Thoracic aorta (tissue), 2 donors: ENCODE data around the gene MAFF. TPM values are rescaled to one million over a fixed set of nuclear protein-coding genes. Genes with fewer than 3 reads are reported as not detected.
A peak's percentile ranks its signal among the peaks of the same experiment; 100 is the strongest.

ENCODE experiments used
- ATAC-seq: fragments of 150-250 bp; one replicate; pipeline ENCODE4 v1.8.0; 2017; ENCODE audit warnings: low read depth; ENCODE audit not compliant: insufficient number of reproducible peaks, low FRiP score
- DNase-seq: peaks from one replicate; pipeline ENCODE4 v3.0.0-alpha.2; 2020; ENCODE audit warnings: low spot score
- H3K27ac ChIP-seq, 2 donors: fragments of 200-600 bp; sonication (generic); 1 replicate in 1 of 2; 2 replicates in 1 of 2; pipeline ENCODE4 v1.5.1; 2016; ENCODE audit warnings: mild to moderate bottlenecking in 2 of 2, moderate library complexity in 2 of 2
- H3K27me3 ChIP-seq: fragments of 200-600 bp; sonication (generic); replicated peaks from 2 replicates; pipeline ENCODE4 v1.6.0; 2016; ENCODE audit warnings: mild to moderate bottlenecking; ENCODE audit not compliant: insufficient read depth
- H3K36me3 ChIP-seq: fragments of 200-600 bp; sonication (generic); one replicate; pipeline ENCODE4 v1.5.1; 2016
- H3K4me1 ChIP-seq, 2 donors: fragments of 200-600 bp; sonication (generic); 1 replicate in 1 of 2; 2 replicates in 1 of 2; pipeline versions ENCODE4 v1.5.1 to v1.6.0; 2016; ENCODE audit warnings: low read depth in 2 of 2, mild to moderate bottlenecking in 1 of 2; ENCODE audit not compliant: control insufficient read depth in 1 of 2
- H3K4me3 ChIP-seq: fragments of 200-600 bp; sonication (generic); 2 replicates; pipeline ENCODE4 v1.5.1; 2016; ENCODE audit warnings: mild to moderate bottlenecking
- H3K9me3 ChIP-seq: fragments of 200-600 bp; sonication (generic); 2 replicates; pipeline ENCODE4 v1.5.1; 2016
- total RNA-seq, 2 donors: library from RNA; depleted of rRNA; stranded (reverse); fragments of >200 nt; gene quantifications; one replicate each; pipeline versions ENCODE4 v1.1.0 to v1.2.3, GENCODE V29; 2016
- TF ChIP-seq, protein P1 (sequence below): fragments of 200-600 bp; sonication (generic); IDR thresholded peaks from one replicate; pipeline ENCODE4 v1.5.1; 2019; ENCODE audit warnings: antibody characterized with exemption

The MAFF gene
- total RNA-seq, 2 donors from 2014 or later, result 97.6 to 111 TPM

- peak overlapping the region; percentile 48 for H3K4me3 ChIP-seq
- H3K9me3 ChIP-seq, result no peaks in the 10 kb centered on the region
- peak; percentile 74 for ATAC-seq
- peak overlapping the region; percentile 79 to 85 for H3K27ac ChIP-seq
- H3K4me1 ChIP-seq, result peaks cover 17 to 57% of the 10 kb centered on the region in 2 donors
- peaks cover 17% of the 10 kb centered on the region for H3K36me3 ChIP-seq
- no peaks in the 10 kb centered on the region for H3K27me3 ChIP-seq
- peak; percentile 50 for DNase-seq
- TF ChIP-seq, protein P1, sequence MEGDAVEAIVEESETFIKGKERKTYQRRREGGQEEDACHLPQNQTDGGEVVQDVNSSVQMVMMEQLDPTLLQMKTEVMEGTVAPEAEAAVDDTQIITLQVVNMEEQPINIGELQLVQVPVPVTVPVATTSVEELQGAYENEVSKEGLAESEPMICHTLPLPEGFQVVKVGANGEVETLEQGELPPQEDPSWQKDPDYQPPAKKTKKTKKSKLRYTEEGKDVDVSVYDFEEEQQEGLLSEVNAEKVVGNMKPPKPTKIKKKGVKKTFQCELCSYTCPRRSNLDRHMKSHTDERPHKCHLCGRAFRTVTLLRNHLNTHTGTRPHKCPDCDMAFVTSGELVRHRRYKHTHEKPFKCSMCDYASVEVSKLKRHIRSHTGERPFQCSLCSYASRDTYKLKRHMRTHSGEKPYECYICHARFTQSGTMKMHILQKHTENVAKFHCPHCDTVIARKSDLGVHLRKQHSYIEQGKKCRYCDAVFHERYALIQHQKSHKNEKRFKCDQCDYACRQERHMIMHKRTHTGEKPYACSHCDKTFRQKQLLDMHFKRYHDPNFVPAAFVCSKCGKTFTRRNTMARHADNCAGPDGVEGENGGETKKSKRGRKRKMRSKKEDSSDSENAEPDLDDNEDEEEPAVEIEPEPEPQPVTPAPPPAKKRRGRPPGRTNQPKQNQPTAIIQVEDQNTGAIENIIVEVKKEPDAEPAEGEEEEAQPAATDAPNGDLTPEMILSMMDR, result no peak
Measured at GRCh38 chr22:38239101-38239761, 37.4 kb downstream of the MAFF start.

DNA sequence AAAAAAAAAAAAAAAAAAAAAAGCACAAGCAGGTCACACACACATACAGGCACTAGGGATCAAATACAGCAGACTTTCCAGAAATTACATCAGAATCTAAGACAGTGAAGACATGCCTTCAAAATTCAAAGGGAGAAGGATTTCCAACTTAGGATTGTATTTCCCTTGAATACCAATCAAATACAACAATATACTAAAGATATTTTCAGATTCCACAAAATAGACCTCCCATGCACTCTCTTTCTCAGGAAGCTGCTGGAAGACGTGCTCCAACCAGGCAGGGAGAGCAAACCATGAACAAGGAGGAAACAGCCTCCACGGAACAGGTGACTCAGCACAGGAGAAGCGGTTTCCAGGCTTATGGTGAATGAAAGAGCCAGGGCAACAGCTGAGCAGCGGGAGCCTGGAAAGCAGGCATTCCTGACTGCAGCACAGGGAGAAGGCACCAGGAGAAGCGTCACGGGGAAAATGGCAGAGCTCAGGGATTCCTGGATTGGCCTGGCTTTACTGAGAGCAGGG is 39.0 kb downstream of the MAFF start:
- H3K9me3 ChIP-seq, result no peaks in the 10 kb centered on the region
- H3K27ac ChIP-seq, result peak overlapping the region; percentile 24 to 79
- peaks cover 24% of the 10 kb centered on the region for H3K36me3 ChIP-seq
- no peak overlapping the region for H3K4me3 ChIP-seq
- DNase-seq (no peak), ATAC-seq (no peak)
- TF ChIP-seq, protein P1, result no peak
- no peaks in the 10 kb centered on the region for H3K27me3 ChIP-seq
- H3K4me1 ChIP-seq, result peaks cover 17 to 64% of the 10 kb centered on the region in 2 donors

DNA sequence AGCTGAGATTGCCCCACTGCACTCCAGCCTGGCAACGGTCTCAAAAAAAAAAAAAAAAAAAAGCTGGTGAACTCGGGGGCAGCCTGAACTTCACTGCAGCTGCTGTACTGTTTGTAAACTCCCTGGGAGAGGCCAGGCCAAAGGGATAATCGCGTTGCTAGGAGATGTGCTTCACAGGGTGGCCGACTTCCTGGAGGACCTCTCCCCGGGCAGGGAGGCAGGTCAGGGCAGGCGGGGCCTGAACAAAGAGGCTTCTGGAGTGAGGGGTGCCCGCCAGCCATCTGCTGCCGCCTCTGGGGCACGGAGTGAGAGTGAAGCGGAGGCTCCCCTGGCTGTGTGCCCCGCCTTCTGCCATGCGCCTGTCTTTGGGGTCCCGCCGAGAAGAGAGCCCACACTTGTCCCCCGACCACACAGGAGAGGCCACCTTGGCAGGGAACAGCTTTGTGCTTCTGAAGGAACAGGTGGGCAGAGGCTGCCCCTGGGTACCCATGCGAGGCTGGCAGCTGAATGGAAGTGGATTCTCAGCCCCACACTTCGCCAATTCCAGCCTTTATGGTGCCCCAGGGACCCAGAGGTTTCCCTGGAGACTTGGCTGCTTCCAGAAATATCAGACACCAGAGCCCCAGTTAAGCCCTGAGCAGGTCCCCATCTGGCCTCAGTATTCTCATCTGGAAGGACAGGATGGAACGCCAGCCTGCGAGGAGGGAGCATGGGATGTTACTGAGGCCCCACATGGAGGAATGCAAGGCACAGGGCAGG is 41.4 kb downstream of the MAFF start:
- DNase-seq (no peak), ATAC-seq (no peak)
- H3K27ac ChIP-seq, result peak overlapping the region; percentile 47 to 50
- no peaks in the 10 kb centered on the region for H3K27me3 ChIP-seq
- H3K36me3 ChIP-seq, result peaks cover 19% of the 10 kb centered on the region
- no peaks in the 10 kb centered on the region for H3K9me3 ChIP-seq
- TF ChIP-seq, protein P1, result no peak
- H3K4me3 ChIP-seq, result no peak overlapping the region
- peaks cover 20 to 78% of the 10 kb centered on the region in 2 donors for H3K4me1 ChIP-seq

DNA sequence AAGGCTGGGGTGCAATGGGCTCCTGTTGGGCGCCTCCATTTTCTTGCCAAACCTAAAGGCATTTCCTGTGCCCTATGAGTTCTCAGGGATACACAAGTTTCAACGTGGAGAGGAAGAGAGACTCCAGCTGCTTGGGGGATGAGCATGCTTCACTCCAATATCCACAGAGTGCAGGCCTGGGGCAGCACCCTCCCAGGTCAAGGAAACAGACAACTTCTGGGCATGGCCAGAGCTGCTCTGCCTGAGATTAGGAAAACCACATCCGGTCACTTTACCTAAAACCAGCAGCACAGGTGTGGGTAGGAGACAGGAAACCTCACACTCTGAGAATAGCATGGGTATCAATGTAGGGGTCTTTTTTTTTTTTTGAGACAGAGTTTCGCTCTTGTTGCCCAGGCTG is 42.3 kb downstream of the MAFF start:
- ATAC-seq (no peak), DNase-seq (no peak)
- H3K27me3 ChIP-seq, result no peaks in the 10 kb centered on the region
- H3K4me1 ChIP-seq, result peaks cover 12 to 74% of the 10 kb centered on the region in 2 donors
- H3K27ac ChIP-seq, result no peak overlapping the region
- TF ChIP-seq, protein P1, result no peak
- H3K9me3 ChIP-seq, result no peaks in the 10 kb centered on the region
- H3K4me3 ChIP-seq, result no peak overlapping the region
- H3K36me3 ChIP-seq, result peaks cover 19% of the 10 kb centered on the region

GRCh38 chr22:38246046-38246658 is 44.4 kb downstream of the MAFF start:
- Histone ChIP-seq H3K9me3 (no peaks in the 10 kb centered on the region), H3K4me3 (no peak overlapping the region), H3K27ac (peak overlapping the region; percentile 79 to 83), H3K36me3 (peaks cover 19% of the 10 kb centered on the region), H3K4me1 (peaks cover 10 to 73% of the 10 kb centered on the region in 2 donors), H3K27me3 (no peaks in the 10 kb centered on the region)
- no peak for ATAC-seq
- TF ChIP-seq, protein P1, result no peak
- DNase-seq, result no peak
